Kidney epithelial cell (primary cell): Measurements from ENCODE around the gene RASIP1. TPM values are rescaled to one million over a fixed set of nuclear protein-coding genes. Genes with fewer than 3 reads are reported as not detected.

Experiments used
- DNase-seq: peaks from one replicate; pipeline ENCODE4 v3.0.0-alpha.2; 2010; ENCODE audit warnings: low read depth
- H3K27me3 ChIP-seq: 2 replicates; pipeline ENCODE4 v1.6.0; 2011; ENCODE audit warnings: low read length; ENCODE audit not compliant: control insufficient read depth, insufficient read depth
- H3K36me3 ChIP-seq: 2 replicates; pipeline ENCODE4 v1.5.1; 2011; ENCODE audit warnings: low read length; ENCODE audit not compliant: control insufficient read depth, insufficient read depth
- H3K4me3 ChIP-seq: 2 replicates; pipeline ENCODE4 v1.5.1; 2011; ENCODE audit warnings: low read depth, mild to moderate bottlenecking, control low read depth, low read length
- CTCF ChIP-seq: IDR thresholded peaks from 2 replicates; pipeline ENCODE4 v1.5.1; 2011; ENCODE audit warnings: mild to moderate bottlenecking, moderate library complexity, low read length, control low read depth, inconsistent platforms; ENCODE audit not compliant: insufficient read depth, poor library complexity, severe bottlenecking
- total RNA-seq: library from RNA; depleted of rRNA; stranded (reverse); fragments of >200 nt; gene quantifications from 2 replicates; pipeline ENCODE4 v1.2.3, GENCODE V29; 2015

RASIP1 gene
- total RNA-seq, 1 donor from 2014 or later = 3.8 TPM

- DNase-seq = no peak
- Histone ChIP-seq H3K27me3 (peaks cover 6% of the 10 kb centered on the region), H3K4me3 (no peak overlapping the region), H3K36me3 (no peaks in the 10 kb centered on the region)
- no peak for TF ChIP-seq CTCF
These were observed 16.3 kb upstream of the RASIP1 start for GRCh38 chr19:48756686-48757085.

- Histone ChIP-seq H3K4me3 (no peak overlapping the region), H3K36me3 (no peaks in the 10 kb centered on the region), H3K27me3 (peaks cover 5% of the 10 kb centered on the region)
- no peak for TF ChIP-seq CTCF
- DNase-seq = no peak
These were observed 15.8 kb upstream of the RASIP1 start for GRCh38 chr19:48756212-48756611.

GRCh38 chr19:48755787-48756186 lies 15.4 kb upstream of the RASIP1 start:
- Histone ChIP-seq H3K36me3 (no peaks in the 10 kb centered on the region), H3K4me3 (no peak overlapping the region), H3K27me3 (peaks cover 5% of the 10 kb centered on the region)
- no peak for TF ChIP-seq CTCF
- no peak for DNase-seq

- Histone ChIP-seq H3K4me3 (no peak within 1 kb of the TSS), H3K36me3 (no peaks in the 10 kb centered on the region), H3K27me3 (peaks cover 5% of the 10 kb centered on the region)
- TF ChIP-seq CTCF = no peak
- no peak for DNase-seq
These were observed 14.8 kb upstream of the RASIP1 start, which contains the start of gene FGF21 for GRCh38 chr19:48755084-48755641. Gene FGF21 (plus strand): TSS chr19:48755524. CDS start chr19:48756237, 713 bp downstream.

GRCh38 chr19:48752496-48753365 lies 12.3 kb upstream of the RASIP1 start, which contains the start of gene FUT1:
Gene FUT1 (minus strand): TSS chr19:48752641. CDS start chr19:48751281, 1,360 bp downstream.
- Histone ChIP-seq H3K36me3 (no peaks in the 10 kb centered on the region), H3K27me3 (peaks cover 5% of the 10 kb centered on the region), H3K4me3 (peak within 1 kb of the TSS; percentile 49)
- no peak for DNase-seq
- no peak for TF ChIP-seq CTCF
